NCI-H187 treated with DMSO at 0.1 percent for 48 hours (cell line): ENCODE results near the gene SPATA1.

Source experiments
- DNase-seq: peaks from one replicate; lab custom pipeline; 2025; lab: John Stamatoyannopoulos, UW

The SPATA1 gene

DNA sequence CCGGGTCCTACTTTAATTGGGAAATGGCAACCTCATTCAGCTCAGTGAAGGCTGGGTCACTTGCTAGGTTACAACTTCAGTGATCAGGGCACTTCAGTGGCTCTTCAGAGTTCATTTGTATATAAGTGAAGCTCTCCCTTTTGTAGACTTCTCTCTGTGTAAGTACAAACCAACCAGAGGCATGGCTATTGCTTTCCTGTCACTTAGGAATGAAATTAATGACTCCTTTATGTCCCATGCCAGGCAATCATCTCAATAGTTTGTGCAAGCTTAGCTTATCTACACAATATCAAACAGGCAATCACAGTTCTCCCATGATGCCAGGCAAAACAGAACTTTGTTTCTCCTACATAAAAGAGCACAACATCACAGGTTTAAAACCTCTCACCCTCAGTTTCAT lies 90.8 kb downstream of the SPATA1 start:
- no peak for DNase-seq

DNA sequence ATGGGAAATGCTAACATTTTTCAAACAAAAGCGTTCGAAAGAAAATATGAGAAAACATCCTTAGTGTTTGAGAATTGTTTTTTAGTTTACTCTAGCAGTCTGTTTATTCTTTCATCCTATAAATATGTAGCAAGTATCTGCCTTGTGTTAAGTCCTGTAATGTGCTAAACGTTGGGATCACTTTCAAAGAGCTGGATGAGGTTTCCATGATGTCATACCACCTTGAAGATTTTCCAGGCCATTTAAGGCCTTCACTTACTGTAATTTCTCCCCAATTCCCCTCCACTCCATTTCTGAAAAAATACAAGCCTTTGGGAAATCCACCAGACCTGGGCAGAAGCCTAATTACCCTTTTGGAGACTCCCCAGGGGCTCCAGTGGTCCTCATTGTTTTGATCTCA lies 92.2 kb downstream of the SPATA1 start:
- no peak for DNase-seq

DNA sequence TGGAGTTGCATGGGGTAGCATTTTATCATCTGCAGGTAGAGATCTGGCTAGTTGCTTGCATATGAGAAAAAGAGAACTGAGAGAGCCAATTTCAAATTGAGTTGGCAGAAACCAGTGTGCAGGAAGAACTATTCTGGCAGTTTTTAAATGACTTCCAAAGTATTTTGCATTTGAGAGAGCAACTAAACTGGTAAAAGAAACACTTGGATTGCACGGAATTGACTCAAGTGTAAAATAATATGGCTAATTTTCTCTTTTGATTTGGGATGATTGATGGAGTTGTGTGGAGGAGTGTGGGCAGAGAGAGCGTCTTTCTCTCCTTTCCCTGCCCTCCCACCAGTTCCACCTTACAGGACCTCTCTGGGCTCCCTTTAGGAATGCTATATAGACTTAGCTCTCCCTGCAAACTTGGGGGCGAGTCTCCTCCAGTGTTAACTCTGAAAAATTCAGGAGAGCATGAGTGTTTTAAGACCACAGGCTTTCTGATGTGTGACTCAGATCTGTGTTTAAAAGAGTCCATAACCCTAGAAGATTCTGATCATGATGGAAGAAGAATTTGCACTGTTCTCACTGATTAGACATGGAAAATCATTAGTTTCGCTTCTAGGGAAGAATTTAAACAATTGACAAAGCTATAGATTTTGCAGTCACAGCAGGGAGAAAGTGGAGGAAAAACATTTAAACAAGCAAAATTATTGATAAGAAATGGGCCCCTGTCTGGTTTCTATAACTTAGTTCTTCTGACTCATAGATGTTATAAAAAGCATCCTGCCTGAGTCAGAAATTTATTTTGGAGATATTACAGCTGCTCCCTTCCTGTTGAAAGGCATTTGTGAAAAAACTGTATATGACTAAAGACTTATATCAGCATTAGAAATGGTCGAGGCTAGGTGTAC lies 92.9 kb downstream of the SPATA1 start:
- no peak for DNase-seq

DNA sequence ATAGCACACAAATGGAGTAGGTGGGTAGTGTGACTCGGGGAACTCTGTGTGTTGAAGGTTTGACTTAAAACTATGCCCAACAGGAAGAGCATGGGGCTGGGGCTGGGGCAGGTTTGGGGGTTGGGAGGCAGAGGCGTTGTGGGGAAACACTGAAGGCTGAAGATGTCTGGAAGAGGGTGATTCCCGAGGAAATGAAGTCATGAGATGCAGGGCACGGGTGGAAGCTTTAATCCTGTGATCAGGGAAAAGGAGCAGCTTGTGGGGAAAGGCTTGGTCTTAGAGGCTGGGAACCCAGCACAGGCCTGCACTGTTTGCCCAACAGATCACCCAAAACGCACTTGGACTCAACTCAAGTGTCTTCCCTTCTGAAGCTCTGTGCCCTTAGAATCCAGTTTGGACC lies 94.6 kb downstream of the SPATA1 start:
- DNase-seq = no peak

DNA sequence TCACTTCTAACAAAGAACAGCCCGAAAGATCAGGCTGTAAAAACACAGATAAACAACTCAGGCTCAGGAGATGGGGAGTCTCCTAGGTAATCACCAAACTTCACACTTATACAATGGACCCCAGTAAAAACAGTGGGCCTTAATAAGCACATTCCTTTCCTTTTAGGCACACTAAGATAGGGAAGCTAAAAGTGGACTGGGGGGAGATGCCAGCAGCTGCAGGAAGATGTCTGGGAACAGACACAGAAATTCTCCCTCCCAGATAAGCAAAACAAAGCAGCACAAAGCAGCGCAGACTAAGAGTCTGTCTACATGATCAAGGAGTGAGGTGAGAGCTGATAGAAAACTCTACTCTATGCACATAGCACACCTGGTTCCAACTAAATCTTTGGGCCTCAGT lies 97.0 kb downstream of the SPATA1 start:
- DNase-seq = no peak

DNA sequence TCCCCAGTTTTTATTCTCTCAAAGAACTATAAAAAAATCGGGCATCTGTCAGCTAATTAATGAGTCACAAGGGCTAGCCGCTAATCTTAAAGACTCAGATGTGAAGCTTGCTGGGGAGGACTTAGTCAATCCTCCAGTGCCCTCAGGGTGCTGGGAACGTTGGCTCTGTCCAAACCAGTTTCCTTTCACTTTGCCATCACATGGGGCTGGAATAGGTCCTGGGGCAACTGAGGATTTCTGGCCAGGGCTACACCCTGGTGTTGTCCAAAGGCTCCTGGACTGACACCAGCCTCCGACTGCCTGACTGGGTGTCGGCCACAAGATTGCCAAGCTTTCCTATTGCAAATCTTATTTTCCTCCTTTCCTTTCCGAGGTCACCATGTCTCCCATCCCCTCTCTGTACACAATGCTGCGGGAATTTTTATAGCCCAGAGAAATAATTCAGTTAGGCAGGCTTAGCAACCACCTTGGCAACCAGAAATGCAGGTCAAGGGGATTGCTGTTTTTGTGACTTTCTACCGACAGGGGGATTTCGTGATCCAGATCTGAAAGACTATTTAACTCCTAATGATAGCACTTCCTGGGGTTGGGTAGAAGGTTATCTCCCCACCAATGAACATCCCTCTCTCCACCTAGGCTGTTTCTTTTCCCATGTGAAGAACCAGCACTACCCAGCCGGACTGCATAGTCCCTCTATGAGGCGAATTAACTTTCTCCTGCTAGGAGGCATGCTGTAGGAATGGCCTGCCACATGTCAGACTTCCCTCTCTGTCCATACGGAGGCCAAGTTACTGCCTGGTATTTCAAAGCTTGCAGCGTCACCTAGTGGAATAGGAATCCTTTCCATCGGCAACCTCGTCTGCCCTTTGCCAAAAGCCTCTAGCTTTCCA lies 98.0 kb downstream of the SPATA1 start:
- no peak for DNase-seq

DNA sequence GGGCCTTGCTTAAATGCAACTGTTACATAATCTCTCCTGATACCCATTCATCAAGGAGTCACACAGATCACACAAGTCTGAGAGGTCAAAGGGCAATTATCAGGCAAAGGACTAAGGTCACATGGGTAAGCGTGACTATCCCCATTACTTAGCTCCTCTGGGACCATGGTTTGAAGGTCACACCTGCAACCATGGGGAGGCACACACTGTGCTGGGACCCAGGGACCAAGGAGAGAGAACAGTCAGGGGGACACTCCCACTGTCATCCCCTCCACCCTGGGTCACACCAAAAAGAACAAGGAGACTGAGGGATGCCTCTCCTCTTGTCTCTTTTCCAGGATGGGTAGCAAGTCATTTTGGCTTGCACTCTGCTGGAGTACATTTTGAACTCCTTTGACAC lies 99.0 kb downstream of the SPATA1 start:
- DNase-seq = no peak

DNA sequence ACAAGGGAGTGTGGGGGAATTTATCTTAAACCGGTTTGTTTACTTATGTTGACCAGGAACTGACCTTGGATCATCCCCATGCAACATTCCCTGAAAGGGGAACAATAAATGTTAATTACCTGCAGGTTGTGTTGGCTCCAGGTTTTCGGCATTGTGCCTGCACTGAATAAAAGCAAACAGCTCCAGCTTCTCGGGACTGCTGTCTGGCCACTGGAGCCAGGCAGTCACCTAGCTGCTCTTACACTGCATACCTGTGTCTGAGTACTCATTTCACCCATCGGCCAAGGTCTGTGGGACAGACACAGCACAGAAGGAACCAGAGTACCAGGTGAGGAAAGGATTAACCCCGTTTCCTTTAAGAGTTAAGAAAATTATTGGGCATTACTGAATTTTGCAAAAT lies 100.8 kb downstream of the SPATA1 start:
- DNase-seq = no peak

DNA sequence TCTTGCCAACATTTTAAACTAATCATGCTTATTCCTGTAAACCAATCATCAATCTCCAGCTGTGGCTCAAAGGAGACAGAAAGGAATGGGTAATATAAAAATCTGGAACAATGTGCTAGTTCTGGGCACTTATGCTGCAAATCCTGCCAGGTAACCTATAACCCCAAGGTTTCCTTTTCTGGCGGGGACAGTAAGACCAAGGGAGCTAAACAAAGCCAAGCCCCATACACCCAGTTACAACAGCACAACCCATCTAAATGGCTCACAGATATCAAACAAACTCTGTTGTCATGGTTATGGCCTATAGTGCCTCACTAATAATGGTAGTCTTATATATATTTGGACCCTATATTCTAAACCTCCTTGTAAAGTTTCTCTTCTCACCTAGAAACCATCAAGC lies 104.9 kb downstream of the SPATA1 start:
- DNase-seq = no peak

DNA sequence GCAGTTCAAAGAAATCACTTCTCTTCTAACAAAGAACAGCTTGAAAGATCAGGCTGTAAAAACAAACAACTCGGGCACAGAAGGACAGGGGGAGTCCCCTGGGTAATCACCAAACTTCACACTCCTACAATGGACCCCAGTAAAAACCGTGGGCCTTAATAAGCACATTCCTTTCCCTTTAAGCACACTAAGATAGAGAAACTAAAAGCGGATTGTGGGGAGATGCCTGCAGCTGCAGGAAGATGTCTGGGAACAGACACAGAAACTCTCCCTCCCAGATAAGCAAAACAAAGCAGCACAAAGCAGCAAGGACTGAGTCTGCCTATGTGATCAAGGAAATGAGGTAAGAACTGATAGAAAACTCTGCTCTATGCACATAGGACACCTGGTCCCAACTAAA lies 105.6 kb downstream of the SPATA1 start:
- no peak for DNase-seq

DNA sequence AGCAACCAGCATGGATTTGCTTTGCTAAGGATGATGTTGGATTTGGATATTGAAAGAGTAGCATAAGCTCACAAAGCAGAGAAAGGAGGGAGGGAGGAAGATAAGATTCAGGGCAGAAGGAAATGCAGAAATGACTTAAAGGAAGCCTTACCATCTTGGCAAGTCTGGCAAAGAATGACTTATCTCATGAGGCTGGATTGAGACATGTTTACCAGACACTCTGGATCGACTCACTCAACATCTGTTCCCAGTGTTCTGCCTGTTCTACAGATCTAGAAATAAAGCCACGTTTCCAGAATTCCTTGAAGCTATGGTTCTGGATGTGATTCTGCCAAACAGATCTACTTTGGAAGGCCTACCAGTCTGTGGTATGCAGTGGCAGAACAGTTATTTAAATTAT lies 106.8 kb downstream of the SPATA1 start:
- DNase-seq = no peak

DNA sequence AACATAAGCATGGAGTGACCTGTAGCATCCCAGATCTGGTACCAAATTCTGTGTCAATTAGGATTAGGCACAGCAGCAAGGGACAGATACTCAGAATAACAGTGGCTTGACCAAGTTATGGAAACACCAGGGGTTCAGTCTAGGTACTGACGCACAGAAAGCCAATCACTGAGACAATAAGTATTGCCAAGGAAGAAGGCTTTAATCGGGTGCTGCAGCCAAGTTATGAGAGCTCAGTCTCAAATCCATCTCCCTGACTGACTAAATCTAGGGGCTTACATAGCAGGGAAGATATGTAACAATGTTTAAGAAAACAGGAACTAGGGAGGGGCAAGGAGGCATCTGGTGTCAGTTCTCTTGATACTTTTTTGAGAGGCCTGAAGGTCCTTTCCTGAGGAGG lies 107.7 kb downstream of the SPATA1 start:
- DNase-seq = no peak

DNA sequence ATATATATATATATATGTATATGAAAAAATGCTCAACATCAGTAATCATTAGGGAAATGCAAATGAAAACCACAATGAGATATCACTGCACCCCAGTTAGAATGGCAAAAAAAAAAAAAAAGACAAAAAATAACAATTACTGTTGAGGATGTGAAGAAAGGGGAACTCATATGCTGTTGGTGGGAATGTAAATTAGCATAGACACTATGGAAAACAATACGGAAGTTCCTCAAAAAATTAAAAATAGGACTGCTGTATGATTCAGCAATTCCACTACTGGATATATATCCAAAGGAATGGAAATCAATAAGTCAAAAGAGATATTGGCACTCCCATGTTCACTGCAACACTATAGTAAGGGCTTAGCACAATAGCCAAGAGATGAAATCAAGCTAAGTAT lies 109.6 kb downstream of the SPATA1 start:
- DNase-seq = no peak
